ENCODE results near the gene ETS1. TPM values are rescaled to one million over a fixed set of nuclear protein-coding genes. Genes with fewer than 3 reads are reported as not detected.

ETS1 gene
- total RNA-seq, 1 experiment from 2014 or later, result 66.4 TPM

GRCh38 chr11:128581561-128582272, 5.6 kb downstream of the ETS1 start:
- ChIA-PET CTCF (no interaction called here), POLR2A (no interaction called here)
- Histone ChIP-seq H3K4me1 (ENCODE audit: control insufficient read depth, insufficient read depth, low read length) (no peaks in the 10 kb centered on the region), H3K4me3 (ENCODE audit: low read depth in 2 of 2, low read length in 2 of 2) (no peak overlapping the region), H3K27ac (ENCODE audit: low read length) (no peak overlapping the region), H3K36me3 (ENCODE audit: control insufficient read depth, insufficient read depth, low read length) (no peaks in the 10 kb centered on the region), H3K27me3 (ENCODE audit: control insufficient read depth, insufficient read depth, low read length) (peaks cover 30% of the 10 kb centered on the region), H3K9me3 (ENCODE audit: control insufficient read depth, insufficient read depth, low read depth, low read length) (no peaks in the 10 kb centered on the region)
- ATAC-seq (no peak), DNase-seq (ENCODE audit: low read depth, low spot score) (no peak)
- in situ Hi-C loops (cut with HindIII; ENCODE audit: low pct_unique_long_range_greater_than_20kb, low sequenced_read_pairs), result no loop called here
- no TSS peak for BruUV-seq (replicated peaks)
- TF ChIP-seq TCF7L2 (IDR thresholded peaks at IDR 0.05; ENCODE audit: low read depth, low read length) (no peak), SIN3A (IDR thresholded peaks at IDR 0.05; ENCODE audit: borderline replicate concordance, insufficient read depth, low read depth, low read length) (no peak), CTCF (IDR thresholded peaks at IDR 0.05) (no peak), REST (IDR thresholded peaks at IDR 0.05; ENCODE audit: insufficient read depth in 1 of 2, low read depth in 2 of 2, low read length in 1 of 2) (no peak), POLR2AphosphoS5 (IDR thresholded peaks at IDR 0.05; ENCODE audit: low read depth, low read length) (no peak)
- intact Hi-C loops (cut with micrococcal nuclease; ENCODE audit: unreplicated experiment), result no loop called here

DNA sequence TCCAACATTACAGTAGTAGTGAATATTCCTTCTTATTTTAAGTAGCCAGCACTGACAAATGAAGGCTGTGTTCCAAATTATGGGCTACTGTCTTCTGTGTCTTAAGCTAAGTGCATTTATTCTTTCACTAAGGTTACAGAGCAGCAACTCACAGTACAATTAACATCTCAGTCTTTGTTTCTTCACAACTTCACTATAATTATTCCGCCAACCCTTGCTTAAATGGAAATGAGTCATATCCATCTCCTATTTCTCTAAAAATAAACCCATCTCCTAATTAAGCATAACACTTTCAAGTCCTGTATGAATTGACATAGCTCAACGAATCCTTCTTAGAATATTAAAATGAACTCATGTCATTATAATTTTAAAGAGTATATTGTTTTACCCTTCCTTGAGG, 6.7 kb downstream of the ETS1 start:
- ATAC-seq, result no peak
- CTCF ChIA-PET, result no interaction called here
- in situ Hi-C loops (cut with HindIII; ENCODE audit: low pct_unique_long_range_greater_than_20kb, low sequenced_read_pairs) (no loop called here), intact Hi-C loops (cut with micrococcal nuclease; ENCODE audit: unreplicated experiment) (no loop called here)
- Histone ChIP-seq H3K27me3 (ENCODE audit: control insufficient read depth, insufficient read depth, low read length) (peaks cover 26% of the 10 kb centered on the region; the same call in 1 of the 2 replicates), H3K36me3 (ENCODE audit: control insufficient read depth, insufficient read depth, low read length) (no peaks in the 10 kb centered on the region), H3K27ac (ENCODE audit: low read length) (no peak overlapping the region), H3K4me3 (ENCODE audit: low read depth in 2 of 2, low read length in 2 of 2) (no peak overlapping the region), H3K4me1 (ENCODE audit: control insufficient read depth, insufficient read depth, low read length) (no peaks in the 10 kb centered on the region), H3K9me3 (ENCODE audit: control insufficient read depth, insufficient read depth, low read depth, low read length) (no peaks in the 10 kb centered on the region)
- TF ChIP-seq TCF7L2 (IDR thresholded peaks at IDR 0.05; ENCODE audit: low read depth, low read length), result no peak
- no peak for TF ChIP-seq POLR2AphosphoS5 (IDR thresholded peaks at IDR 0.05; ENCODE audit: low read depth, low read length)
- TF ChIP-seq SIN3A (IDR thresholded peaks at IDR 0.05; ENCODE audit: borderline replicate concordance, insufficient read depth, low read depth, low read length), result no peak
- TF ChIP-seq CTCF (IDR thresholded peaks at IDR 0.05), result no peak
- no peak for TF ChIP-seq REST (IDR thresholded peaks at IDR 0.05; ENCODE audit: insufficient read depth in 1 of 2, low read depth in 2 of 2, low read length in 1 of 2)
- BruUV-seq (replicated peaks), result no TSS peak
- POLR2A ChIA-PET, result no interaction called here
- DNase-seq (ENCODE audit: low read depth, low spot score), result no peak
